Stimulated activated CD8-positive, alpha-beta memory T cell treated with anti-CD3 and anti-CD28 coated beads, Interleukin-12 subunit alpha, Interleukin-12 subunit beta, amount 100 ng/mL, for 24 hours (primary cell): ENCODE data around the gene BIVM.
"Not testable (repeated sequence)": the region's sequence is repeated elsewhere in the genome, so short reads cannot be mapped to it uniquely, and the experiment has no call there.

Experiments used
- DNase-seq: peaks from one replicate; pipeline ENCODE4 v3.0.0-alpha.2; 2020; ENCODE audit errors: extremely low read depth

Gene BIVM, protein sequence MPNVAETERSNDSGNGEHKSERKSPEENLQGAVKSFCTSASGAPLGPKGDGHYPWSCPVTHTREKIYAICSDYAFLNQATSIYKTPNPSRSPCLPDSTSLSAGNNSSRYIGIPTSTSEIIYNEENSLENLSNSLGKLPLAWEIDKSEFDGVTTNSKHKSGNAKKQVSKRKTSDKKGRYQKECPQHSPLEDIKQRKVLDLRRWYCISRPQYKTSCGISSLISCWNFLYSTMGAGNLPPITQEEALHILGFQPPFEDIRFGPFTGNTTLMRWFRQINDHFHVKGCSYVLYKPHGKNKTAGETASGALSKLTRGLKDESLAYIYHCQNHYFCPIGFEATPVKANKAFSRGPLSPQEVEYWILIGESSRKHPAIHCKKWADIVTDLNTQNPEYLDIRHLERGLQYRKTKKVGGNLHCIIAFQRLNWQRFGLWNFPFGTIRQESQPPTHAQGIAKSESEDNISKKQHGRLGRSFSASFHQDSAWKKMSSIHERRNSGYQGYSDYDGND

DNA sequence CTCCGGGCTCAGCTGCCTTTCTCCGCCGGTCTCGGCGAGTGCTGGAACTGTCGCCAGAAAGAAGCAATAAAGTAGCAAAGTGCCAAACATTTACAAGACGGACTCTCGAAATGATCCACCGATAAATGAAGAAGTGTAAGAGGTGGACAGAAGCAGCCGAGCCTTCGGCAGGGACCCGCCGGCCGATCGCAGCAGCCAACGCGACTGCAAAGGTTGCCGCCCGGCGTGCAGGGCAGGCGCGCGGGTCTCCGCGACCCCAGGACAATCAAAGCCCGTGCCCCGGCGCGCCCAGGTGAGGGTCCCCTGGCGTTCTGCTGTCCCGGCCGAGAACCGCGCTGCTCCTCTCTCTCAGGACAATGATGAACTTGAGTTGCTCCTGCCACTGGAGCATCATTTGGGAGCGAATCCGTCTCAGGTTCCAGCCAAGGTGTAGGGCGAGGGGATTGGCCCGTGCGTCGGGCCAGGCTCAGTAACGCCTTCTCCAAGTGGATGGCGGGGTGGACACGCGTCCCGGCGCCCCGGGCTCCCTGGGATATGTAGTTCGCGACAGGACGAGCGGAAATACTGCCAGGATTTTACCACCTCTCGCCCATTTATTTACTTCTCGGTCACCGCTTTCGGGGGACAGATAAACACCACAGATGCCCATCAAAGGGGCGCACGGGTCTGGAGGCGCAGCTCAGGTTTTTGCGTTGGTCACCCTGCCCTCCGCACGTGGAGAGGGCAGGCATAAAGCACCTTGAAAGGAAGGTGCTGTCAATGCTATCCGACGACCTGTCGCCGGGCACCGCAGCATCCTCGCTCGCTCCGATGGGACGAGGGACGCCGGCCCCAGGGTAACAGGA lies at the start of gene BIVM, which contains the start of gene POGLUT2:
Gene BIVM (plus strand): TSS at position 539 of the 845 bp plus-strand sequence. CDS start 8,149 bp downstream, outside the sequence.
Gene POGLUT2 (minus strand): TSS at position 396 of the 845 bp plus-strand sequence. CDS start 306 bp downstream, at position 90.
- peak; percentile 55 for DNase-seq

DNA sequence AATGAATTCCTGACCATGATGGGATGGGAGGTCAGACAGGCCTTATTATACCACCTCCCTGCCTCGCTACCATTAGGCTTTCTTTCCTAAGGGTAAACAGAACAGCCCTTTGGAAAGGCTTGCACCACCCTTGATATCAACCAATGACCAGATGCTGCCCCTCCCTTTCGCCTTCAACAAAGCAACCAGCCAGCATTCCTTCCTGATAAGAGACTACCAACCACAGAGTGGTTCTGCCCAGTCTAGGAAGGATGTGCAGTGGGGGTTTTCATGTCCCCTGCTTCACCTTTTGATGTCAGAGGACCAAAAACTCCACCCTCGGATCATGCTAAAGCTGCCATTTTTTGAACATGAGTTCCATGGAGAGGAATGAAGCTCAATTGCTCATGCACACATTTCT lies 47.0 kb upstream of the BIVM start:
- no peak for DNase-seq

DNA sequence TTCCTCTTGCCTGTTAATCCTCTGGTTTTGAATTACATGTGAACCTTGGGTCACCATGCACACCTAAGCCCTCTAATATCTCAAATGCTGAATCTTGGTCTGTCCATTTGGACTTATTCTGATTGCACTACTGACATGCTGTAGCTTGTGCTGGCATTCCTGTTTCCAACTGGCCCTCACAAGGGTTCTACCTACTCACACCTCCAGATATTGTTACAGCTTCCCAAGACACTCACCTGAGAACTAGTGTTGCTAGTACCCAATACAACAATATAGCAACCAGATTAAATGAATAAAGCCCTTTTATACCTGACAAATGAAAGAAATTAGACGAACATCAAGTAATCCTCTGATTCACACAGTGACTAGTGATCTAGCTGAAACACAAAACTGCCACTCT lies 41.9 kb upstream of the BIVM start:
- no peak for DNase-seq

DNA sequence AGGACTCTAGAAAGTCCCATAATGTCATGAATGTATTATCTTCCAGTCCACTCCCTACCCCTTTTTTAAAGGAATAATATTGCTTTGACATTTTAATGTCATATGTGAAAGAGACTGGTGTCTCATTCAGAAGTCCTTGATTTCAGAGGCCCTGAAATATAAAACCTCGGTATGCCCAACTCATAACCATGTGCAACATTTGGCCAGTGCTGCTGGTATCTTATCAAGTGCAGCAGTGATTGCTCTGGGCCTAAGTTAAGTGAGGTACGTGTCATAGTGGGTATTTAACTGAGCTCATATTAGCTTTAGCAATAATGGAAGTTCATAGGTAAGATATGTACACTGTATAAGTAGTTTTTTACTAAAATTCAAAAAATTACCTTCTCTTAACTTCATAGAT lies 40.1 kb upstream of the BIVM start:
- no peak for DNase-seq

DNA sequence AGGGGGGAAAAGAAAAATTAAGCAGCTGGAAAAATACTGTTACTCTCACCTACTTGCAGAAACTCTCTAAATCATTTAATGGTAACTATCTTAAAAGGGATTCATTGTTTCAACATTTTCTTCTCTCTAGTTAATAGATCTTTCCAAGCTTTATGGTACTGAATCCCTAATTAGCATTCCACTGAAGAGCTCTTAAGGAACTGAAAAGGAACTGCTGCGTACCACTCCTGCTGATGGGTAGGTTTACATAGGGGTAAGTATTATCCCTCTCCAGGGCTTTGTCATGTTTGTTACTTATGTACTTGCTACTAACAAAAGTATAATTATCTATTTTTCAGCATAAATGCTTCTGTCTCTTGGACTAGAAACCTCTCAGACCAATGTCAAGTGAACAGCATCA lies 37.8 kb upstream of the BIVM start:
- no peak for DNase-seq

DNA sequence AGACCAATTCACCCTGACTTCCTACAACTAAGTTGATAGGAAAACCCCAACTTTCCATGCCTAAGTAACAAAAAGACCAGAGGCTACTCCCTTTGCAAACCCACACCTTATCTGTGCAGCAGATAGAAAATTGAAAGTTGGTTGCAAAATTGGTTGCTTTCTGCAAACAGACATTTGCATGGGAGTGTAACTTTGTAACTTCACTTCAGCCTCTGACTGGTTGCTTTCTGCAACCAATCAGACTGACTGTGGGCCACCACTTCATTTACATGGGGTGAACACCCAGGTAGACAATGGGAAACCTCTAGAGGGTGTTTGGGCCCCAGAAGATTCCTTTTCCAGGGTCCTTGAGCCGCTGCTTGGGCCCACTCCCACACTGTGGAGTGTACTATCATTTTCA lies 35.2 kb upstream of the BIVM start:
- DNase-seq = no peak

DNA sequence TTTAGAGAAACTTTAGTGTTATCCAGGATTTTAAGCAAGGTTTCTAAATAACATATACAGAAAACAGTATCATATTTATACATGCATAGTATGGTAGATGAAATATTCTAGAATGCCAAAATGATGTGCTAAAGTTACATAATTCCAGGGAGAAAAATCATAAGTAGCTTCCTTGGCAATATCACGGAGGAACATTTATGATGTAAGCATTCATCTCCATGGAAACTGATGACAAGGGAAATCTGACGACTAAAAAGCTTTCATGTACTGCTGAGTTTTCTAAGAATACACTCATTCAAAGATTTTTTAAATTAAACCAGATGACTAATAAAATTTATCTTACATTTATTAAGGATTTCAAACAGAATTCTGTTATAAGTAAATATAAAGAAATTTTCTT lies 30.0 kb upstream of the BIVM start:
- DNase-seq = no peak

DNA sequence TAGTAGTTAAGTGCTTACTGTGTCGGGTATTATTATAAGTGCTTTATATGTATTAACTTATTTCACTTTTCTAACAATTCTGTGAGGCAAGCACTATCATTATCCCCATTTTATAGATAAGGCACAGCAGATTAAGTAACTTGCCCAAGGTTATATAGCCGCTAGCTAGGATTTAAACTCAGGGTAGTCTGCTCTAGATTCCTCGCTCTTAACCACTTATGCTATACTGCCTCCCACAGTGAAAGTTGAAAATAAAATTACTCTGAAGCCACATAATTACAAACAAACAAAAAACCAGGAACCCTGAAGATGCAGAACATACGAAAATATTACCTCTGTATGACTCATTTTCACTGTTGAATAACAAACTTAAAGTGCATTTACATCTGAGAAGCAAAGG lies 29.2 kb upstream of the BIVM start:
- no peak for DNase-seq

DNA sequence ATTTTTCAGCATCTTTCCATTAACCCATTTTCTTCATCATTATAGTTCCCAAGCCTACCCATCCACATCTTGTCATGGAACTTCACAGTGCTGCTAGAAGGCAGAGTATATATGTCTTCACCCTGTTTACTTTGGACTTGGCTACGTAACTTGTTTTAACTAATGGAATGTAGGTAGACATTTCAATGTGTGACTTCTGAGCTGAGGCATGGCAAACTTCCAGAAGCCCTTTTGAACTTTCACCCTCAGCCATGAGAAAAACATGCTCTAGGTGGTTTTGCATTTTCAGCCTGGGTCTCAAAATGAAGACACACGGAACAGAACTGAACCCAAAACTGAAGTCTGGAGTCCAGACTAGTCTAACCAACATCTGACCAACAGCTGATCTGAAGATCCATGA lies 28.5 kb upstream of the BIVM start:
- no peak for DNase-seq

DNA sequence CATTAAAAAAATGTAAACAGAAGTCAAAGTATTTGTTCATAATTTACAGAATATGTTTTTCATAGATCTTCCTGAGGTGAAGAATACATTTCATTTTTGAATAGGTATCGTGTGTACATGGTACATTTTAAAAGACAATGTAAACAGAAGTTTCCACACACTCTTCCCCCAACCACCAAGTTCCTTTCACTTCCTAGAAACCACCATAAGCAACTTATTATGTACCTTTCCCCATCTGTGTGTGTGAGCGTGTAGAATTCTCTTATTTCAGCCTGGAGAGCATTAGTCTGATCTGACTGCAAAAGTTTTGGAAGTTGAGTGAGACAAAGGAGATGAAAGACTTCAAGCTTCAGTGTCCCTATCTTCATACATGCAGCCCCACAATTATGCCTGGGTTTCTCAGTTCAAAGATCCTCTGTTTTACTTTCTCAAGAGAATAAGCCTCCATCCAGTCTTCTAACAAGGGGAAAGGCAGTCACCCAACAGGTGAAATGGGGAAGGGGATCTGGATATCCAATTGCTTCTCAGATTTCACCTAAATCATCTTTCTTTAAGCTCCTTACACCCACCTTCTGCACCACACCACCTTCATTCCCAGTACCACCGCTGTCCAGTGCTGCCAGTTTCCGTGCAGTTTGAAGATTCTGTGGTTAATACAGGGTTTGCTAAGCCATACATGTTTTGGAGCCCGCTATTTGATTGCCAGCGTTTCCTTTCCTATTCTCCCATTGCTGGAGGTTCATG lies 27.4 kb upstream of the BIVM start:
- DNase-seq = no peak

DNA sequence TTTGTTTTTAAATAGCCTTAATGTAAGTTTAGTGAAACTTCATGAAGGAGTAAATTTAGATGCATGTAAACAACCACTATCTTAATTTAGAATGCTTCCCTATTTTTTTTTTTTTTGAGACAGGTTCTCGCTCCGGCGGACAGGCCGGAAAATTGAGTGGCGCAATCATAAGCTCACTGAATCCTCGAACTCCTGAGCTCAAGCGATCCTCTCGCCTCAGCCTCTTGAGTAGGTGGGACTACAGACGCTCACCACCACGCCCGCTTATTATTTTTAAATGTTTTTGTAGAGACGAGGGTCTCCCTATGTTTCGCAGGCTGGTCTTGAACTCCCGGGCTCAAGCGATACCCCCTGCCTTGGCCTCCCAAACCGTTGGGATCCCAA lies 26.9 kb upstream of the BIVM start:
- no peak for DNase-seq

DNA sequence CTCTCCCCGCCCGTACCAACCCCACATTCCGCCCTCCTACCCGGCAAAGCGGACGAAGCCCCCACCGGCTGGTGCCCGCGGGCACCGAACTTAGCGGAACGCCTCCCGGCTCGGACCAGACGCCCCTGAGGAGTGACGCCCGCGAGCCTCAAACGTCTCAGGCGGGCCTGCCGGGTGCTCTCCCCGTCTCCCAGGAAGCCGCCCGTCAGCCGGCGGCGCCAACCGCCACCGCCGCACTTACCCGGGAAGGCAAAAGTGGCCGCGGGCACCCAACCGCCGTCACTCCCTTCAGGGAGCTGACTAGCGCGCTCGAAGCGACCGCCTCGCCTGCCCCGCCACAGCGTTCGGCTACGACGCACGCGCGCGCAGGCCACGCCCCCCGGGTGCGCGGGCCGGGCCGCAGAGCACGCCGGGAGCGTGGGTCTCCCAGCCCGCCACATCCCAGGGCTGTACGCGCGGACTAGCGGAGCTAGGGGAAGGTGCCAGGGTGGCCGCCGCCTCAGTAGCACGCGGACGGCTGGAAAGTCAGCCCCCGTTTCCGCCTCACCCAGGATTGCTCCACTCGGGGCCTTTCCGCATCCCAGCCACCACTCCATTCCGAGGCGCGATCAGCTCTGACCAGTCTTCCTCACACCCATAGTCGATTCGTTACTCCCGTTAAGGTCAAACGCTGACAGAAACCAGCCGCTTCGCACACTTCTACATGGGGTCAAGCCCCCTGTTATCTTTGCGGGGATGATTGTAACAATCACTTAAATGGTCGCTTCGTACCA lies 25.3 kb upstream of the BIVM start, which contains the start of gene TEX30:
Gene TEX30 (minus strand): TSS at position 346 of the 773 bp plus-strand sequence. CDS start 3,760 bp downstream, outside the sequence.
- DNase-seq = peak; percentile 71

DNA sequence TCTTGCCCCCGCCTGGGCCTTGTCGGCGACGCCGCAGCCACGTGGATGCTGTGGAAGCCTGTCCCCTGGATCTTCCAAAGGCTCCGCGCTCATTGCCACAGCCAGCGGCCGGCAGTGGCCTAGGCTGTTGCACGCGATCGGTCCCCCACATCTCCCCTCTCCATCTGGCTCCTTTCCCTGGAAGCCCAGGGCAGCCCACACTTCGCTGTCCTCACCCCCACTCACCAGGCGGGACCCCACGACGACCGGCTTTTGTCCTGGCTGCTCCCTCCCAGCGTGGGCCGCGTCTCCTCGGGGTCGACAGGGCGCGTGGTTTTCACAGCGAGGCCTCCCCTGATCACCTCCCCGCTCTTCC lies 24.7 kb upstream of the BIVM start:
- DNase-seq = no peak

DNA sequence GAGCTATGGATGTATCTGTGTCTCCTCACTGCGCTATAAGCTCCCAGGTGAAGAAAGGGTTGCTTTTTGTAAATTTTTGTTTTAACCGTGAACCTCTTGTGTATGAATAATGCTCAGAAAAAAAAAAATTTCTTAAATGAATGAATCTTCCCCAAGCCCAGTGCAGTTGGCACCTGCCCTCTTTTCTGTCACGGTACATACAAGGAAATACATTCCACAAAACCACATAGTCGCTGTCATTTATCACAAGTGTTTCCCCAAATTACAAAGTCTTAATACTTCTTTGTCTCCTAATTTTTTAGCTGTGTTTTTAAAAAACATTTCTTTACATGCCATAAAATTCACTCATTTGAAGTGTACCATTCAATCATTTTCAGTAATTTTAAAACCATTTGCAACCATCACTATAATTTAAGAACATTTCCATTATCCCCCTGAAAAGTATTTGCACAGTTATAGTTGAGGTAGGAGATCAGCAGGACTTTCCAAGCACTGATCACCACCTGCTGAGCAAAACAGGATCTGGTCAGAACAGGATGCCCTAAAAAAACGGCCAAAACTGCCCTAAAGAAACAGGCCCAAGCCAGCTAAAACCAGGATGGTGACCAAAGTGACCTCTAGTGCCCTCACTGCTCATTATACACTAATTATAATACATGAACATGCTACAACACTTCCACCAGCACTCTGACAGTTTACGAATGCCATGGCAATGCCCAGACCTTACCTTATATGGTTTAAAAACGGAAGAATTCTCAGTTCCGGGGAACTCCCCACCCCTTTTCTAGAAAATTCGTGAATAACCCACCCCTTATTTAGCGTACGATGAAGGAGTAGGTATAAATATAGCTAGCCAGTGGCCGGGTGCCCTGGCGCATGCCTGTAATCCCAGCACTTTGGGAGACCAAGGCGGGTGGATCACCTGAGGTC lies 24.1 kb upstream of the BIVM start:
- no peak for DNase-seq

DNA sequence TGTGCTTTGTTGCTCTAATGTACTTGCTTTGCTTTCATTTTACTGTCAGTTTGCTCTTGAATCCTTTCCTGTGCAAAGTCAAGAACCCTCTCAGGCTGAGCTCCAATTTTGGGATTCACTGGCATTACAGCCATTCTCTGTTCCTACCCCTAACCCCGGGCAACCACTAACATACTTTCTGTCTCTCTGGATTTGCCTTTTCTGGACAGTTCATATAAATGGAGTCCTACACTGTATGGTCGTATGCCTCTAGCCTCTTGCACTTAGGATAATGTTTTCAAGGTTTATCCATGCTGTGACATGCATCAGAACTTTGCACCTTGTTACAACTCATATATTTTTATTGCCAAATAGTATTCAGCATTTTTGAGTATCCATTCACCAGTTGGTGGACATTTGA lies 22.6 kb upstream of the BIVM start:
- no peak for DNase-seq

DNA sequence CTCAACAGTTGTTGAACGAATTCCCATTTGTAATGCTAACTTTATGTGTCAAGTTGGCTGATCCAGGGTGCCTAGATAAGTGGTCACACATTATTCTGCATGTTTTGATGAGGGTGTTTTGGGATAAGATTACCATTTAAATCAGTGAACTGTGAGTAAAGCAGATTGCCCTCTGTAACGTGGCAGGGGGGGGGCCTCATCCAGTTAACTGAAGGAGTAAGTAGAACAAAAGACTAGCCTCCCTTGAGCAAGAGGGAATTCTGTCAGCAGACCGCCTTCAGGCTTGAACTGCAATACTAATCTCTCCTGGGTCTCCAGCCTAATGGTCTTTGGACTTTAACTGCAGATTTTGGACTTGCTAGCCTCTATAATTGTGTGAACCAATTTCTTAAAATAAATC lies 21.2 kb upstream of the BIVM start:
- no peak for DNase-seq

DNA sequence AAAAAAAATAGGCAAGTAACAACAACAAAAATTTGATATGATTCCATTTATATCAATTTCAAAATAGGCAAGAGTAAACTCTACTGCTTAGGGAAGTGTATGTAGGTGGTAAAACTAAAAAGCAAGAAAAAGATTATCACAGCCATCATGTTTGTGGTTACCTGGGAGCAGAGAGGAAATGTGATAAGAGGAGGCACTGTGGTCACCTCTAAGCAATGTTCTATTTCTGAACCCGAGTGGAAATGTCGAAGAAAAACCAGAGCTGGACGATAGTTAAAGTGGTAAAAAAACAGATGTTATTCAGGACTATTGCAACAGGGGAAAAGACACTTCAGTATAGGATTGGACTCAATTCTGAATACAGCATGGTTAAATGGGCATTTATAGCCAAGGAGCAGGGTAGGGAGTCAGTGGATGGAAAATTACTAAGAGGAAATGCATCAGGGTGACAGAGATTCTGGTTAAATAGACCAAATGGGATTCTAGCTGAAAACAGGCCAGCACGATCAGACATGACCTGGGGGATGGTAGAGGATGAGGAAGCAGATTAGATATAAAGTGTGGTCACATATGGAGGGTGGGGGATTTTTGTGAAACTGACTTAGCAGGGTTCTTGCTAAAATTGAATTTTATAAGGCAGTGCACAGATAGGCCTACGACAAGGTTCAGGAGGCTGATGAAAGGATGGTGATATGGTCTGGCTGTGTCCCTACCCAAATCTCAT lies 19.3 kb upstream of the BIVM start:
- DNase-seq = no peak

DNA sequence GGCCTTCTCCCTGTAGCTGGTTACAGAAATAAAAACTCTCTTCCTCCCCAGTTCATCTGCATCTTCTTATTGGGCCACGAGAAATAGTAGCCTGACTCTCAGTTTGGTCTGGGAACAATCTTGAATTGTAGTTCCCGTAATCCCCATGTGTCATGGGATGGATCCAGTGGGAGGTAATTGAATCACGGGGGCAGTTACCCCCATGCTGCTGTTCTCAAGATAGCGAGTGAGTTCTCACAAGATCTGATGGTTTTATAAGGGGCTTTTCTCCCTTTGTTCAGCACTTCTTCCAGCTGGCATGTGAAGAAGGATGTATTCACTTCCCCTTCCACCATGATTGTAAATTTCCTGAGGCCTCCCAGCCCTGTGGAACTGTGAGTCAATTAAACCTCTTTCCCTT lies 18.3 kb upstream of the BIVM start:
- DNase-seq = not testable (repeated sequence)

DNA sequence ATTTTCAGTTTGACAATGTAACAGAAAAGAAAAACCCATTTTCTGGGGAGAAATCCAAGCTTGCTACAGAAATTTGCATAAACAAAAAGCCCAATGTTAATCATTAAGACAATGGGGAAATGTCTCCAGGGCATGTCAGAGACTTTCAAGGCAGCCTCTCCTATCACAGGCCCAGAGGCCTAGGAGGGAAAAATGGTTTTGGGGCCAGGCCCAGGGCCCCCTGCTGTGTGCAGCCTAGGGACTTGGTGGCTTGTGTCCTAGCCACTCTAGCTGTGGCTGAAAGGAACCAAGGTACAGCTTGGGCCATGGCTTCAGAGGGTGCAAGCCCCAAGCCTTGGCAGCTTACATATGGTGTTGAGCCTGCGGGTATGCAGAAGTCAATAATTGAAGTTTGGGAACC lies 17.3 kb upstream of the BIVM start:
- DNase-seq = no peak
